HG03571 (cell line): Measurements from ENCODE around the gene MAP3K4.

ENCODE experiments used
- ATAC-seq: cut with Tn5 transposase; IDR thresholded peaks from one replicate; pipeline ENCODE4 v1.9.1; 2021; ENCODE audit not compliant: unreplicated experiment

The MAP3K4 gene

DNA sequence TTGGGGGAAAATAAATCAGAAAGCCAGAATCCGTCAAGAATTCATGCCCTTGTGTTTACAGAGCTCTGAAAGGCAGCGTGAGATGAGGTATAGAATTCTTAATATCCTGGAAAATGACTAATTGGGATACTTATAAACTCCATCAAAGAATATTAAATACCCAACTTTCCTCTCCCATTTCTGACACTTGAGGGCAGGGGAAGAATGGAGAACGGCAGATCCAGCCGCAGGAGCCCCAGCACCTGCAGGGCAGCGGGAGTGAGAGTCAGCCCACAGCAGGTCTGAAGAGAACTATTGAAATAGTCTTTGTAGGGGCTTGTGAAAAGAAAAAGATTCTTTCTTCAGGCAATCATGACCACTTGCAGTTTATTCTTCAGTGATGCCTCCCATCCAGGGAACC, 175.1 kb downstream of the MAP3K4 start:
- no peak for ATAC-seq
